HG03139 (cell line): ENCODE results near the gene GSG1L.

ENCODE experiments used
- ATAC-seq: cut with Tn5 transposase; IDR thresholded peaks from one replicate; pipeline ENCODE4 v1.9.1; 2021; ENCODE audit not compliant: unreplicated experiment

GSG1L gene

DNA sequence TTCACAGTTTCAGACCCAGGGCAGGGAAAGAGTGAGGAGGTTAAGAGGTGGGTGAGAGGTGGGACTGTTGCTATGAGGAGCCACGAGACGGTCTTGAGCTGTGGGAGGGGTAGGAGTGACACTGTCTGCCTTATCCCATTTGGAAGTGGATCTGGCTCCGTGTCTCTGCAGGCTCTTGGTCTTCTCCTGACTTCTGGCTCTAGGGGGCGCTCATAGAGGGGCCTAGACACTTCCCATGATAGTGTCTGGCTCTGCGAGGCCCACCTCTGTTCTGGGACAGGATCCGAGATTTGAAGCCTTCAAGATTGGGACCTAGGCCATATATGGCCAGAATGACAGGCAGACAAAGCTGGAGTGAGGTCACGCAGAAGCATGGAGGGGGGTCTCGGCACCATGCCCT, 204.5 kb downstream of the GSG1L start:
- ATAC-seq: no peak

- ATAC-seq: no peak
Observed at GRCh38 chr16:27853651-27854050, 209.9 kb downstream of the GSG1L start.

GRCh38 chr16:27853101-27853500, 210.4 kb downstream of the GSG1L start:
- no peak for ATAC-seq

DNA sequence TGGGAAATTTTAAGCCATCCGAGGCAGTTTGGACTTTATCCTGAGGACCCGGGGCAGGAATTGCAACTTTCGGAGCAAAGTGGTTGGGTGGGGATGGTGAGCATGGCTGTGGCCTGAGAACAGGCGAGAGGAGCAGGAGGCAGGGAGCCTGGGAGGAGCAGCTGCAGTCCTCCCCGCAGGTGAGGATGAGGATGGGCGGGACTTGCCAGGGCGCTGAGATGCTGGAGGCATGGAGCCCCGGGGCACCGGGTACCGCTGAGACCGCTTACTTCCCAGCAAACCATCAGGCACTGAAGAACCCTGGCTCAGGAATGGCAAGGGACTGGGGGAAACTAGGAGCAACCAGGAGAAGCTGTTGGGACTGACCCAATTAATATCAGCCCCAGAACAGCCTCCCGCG, 210.8 kb downstream of the GSG1L start:
- no peak for ATAC-seq

DNA sequence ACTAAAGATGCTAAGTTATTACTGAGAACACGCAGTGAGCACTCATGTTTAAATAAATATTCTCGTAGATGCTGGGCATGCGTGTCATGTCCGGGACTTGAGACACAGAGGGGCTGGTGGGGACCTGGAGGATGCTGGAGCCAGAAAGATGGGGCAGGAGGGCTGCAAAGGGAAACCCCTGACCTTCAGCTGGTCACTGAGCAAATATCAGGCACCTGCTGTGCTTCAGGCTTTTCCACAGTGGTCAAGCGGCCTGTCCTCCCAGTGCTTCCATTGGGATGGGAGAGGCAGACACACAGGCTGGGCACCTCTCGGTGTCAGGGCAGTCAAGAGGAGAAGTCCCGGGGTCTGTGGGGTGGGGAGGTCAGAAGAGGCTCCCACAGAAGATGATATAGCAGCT, 211.4 kb downstream of the GSG1L start:
- ATAC-seq: no peak

- no peak for ATAC-seq
Observed at GRCh38 chr16:27851586-27851985, 211.9 kb downstream of the GSG1L start.

- no peak for ATAC-seq
Observed at GRCh38 chr16:27849621-27850020, 213.9 kb downstream of the GSG1L start.

DNA sequence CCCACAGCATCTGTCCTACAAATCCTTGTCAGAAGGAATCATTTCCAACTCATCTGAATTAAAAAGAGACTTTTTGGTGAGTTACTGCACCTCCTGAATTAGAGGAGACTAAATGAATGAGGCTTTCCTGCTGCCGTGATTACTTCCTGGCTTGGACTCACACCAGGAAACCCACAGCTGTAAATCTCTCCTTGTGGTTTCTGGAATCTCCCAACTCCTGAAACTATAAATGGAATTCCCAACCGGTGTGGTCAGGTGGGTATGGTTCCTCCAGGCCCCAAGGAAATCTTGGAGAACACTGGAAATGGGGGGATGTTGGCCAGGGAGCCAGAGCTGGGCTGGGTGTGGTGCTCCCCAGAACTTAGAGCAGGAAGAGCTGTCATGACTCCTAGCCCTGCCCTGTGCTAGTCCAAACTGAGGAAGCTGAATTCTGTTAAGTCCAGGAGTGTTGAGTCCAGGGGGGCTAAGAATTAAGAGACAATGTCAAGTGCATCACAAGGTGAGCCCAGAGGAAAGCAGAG, 216.4 kb downstream of the GSG1L start:
- ATAC-seq: no peak

DNA sequence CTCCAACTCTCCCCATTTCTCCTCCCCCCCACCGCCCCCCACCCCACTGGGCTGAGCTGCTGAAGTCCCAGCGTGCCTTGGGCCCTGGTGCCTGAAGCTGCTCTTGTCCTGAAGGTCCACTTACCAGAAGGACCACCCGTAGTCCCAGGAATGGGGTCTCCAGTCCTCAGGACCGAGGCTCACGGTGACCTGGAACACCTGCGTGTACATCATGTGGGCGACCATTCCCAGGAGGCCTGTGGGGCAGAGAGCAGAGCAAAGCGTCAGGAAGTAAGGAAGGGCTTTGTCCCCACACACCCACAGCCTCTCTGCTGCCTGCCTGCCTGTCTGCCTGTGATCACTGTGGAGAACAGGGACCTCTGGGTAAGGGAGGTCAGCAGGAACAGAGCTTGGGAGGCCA, 218.7 kb downstream of the GSG1L start:
- no peak for ATAC-seq

- ATAC-seq: no peak
Observed at GRCh38 chr16:27843800-27844199, 219.7 kb downstream of the GSG1L start.

- no peak for ATAC-seq
Observed at GRCh38 chr16:27841911-27842310, 221.6 kb downstream of the GSG1L start.

GRCh38 chr16:27841061-27841801, 222.3 kb downstream of the GSG1L start:
- ATAC-seq: no peak

- ATAC-seq: no peak
Observed at GRCh38 chr16:27840311-27841060, 223.0 kb downstream of the GSG1L start.

DNA sequence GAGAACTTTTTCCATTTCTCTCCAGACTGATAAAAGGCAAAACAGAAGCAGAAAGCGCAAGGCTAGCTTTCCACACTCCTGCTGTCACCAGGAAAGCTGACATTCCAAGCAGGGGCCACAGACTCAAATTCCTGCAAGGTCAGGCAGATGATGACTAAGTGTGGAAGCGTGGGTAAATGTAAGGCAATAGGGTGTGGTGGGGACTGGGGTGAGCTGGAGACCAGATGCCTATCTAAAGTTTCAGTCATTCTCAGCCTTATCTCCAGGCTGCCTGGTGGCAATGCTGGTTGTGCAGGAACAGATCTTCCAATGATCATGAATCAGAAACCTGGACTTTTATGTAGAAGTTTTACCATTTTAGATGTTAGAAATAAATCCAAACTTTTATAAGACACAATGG, 224.1 kb downstream of the GSG1L start:
- no peak for ATAC-seq

- no peak for ATAC-seq
Observed at GRCh38 chr16:27838536-27839175, 224.9 kb downstream of the GSG1L start.

- ATAC-seq: no peak
Observed at GRCh38 chr16:27829975-27830374, 233.5 kb downstream of the GSG1L start.

GRCh38 chr16:27828671-27829070, 234.8 kb downstream of the GSG1L start:
- no peak for ATAC-seq

- ATAC-seq: no peak
Observed at GRCh38 chr16:27827765-27828164, 235.7 kb downstream of the GSG1L start.

DNA sequence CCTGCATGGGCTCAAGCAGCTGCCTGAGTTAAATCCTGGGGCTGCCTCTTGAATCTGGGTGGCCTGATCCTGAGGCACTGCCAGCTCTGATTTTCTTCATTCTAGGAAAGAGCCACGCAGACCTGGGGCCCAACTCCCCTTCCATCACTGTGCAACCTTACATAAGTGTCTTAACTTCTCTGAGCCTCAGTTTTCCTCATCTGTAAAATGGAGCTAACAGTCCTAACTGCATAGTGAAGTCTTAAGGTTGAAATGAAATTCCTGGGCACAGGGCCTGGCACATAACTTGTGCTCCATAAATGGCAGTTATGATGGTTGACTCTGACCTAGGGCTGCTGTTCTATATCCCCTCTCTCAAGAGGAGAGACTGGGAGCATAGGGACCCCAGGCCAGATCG, 236.6 kb downstream of the GSG1L start:
- no peak for ATAC-seq

GRCh38 chr16:27826081-27826892, 237.2 kb downstream of the GSG1L start:
- no peak for ATAC-seq

- ATAC-seq: no peak
Observed at GRCh38 chr16:27824786-27825185, 238.7 kb downstream of the GSG1L start.
